CD14-positive monocyte (primary cell): ENCODE results near the gene PHF21B. TPM values are rescaled to one million over a fixed set of nuclear protein-coding genes. Genes with fewer than 3 reads are reported as not detected.

ENCODE experiments used
- DNase-seq, 3 donors: peaks; one replicate each; pipeline ENCODE4 v3.0.0-alpha.2; 2011 to 2022
- H2AFZ ChIP-seq: 2 replicates; pipeline ENCODE4 v1.6.0; 2012; ENCODE audit warnings: mild to moderate bottlenecking, low read depth, low read length, inconsistent platforms; ENCODE audit not compliant: insufficient read depth, poor library complexity, severe bottlenecking
- H3K27ac ChIP-seq, 2 donors: 1 replicate in 1 of 2; 2 replicates in 1 of 2; pipeline ENCODE4 v1.5.1; 2012 to 2013; ENCODE audit warnings: low read length in 2 of 2, control low read depth in 1 of 2, inconsistent platforms in 1 of 2, low read depth in 1 of 2, mild to moderate bottlenecking in 1 of 2
- H3K27me3 ChIP-seq, 2 donors: one replicate each; pipeline versions ENCODE4 v1.6.0 to v1.6.1; 2011 to 2013; ENCODE audit warnings: low read length in 2 of 2; ENCODE audit not compliant: control insufficient read depth in 2 of 2, insufficient read depth in 2 of 2
- H3K36me3 ChIP-seq, 2 donors: replicated peaks in 1 of 2; 1 replicate in 1 of 2; 2 replicates in 1 of 2; pipeline versions ENCODE4 v1.5.1 to v1.6.1; 2012 to 2013; ENCODE audit warnings: low read length in 2 of 2, control low read depth in 1 of 2, inconsistent platforms in 1 of 2, mild to moderate bottlenecking in 1 of 2; ENCODE audit not compliant: insufficient read depth in 2 of 2, control insufficient read depth in 1 of 2
- H3K4me1 ChIP-seq, 2 donors: 1 replicate in 1 of 2; 2 replicates in 1 of 2; pipeline versions ENCODE4 v1.5.1 to v1.6.1; 2012 to 2013; ENCODE audit warnings: low read length in 2 of 2, control low read depth in 1 of 2, inconsistent platforms in 1 of 2, mild to moderate bottlenecking in 1 of 2, moderate library complexity in 1 of 2; ENCODE audit not compliant: insufficient read depth in 2 of 2, control insufficient read depth in 1 of 2
- H3K4me2 ChIP-seq: replicated peaks from 2 replicates; pipeline ENCODE3; 2012; ENCODE audit warnings: low read length, moderate library complexity, mild to moderate bottlenecking; ENCODE audit not compliant: poor library complexity, severe bottlenecking; ENCODE audit errors: extremely low read depth
- H3K4me3 ChIP-seq, 3 experiments: fragments of 200-600 bp in 1 of 3; sonication (generic) in 1 of 3; replicated peaks in 1 of 3; 1 replicate in 2 of 3; 2 replicates in 1 of 3; pipeline ENCODE4 v1.5.1; 2011 to 2013; ENCODE audit warnings: low read length in 3 of 3, mild to moderate bottlenecking in 3 of 3, control low read depth in 2 of 3, low read depth in 2 of 3, inconsistent platforms in 1 of 3, moderate library complexity in 1 of 3
- H3K79me2 ChIP-seq: 2 replicates; pipeline ENCODE4 v1.6.0; 2012; ENCODE audit warnings: mild to moderate bottlenecking, control low read depth, inconsistent platforms, low read length, moderate library complexity; ENCODE audit not compliant: insufficient read depth
- H3K9ac ChIP-seq: 2 replicates; pipeline ENCODE4 v1.6.0; 2017; ENCODE audit warnings: low read length, mild to moderate bottlenecking; ENCODE audit not compliant: insufficient read depth, poor library complexity, severe bottlenecking
- H3K9me3 ChIP-seq, 2 donors: replicated peaks in 1 of 2; 1 replicate in 1 of 2; 2 replicates in 1 of 2; pipeline versions ENCODE4 v1.5.1 to v1.6.1; 2012 to 2013; ENCODE audit warnings: low read length in 2 of 2, control low read depth in 1 of 2; ENCODE audit not compliant: control insufficient read depth in 1 of 2, insufficient read depth in 1 of 2
- H4K20me1 ChIP-seq: 2 replicates; pipeline ENCODE4 v1.6.0; 2012; ENCODE audit warnings: mild to moderate bottlenecking, low read length, control low read depth, moderate library complexity; ENCODE audit not compliant: insufficient read depth
- H3K27ac Mint-ChIP-seq, 7 donors: one replicate each; pipeline ENCODE4 v1.8.0; 2020; ENCODE audit warnings: mild to moderate bottlenecking in 7 of 7, mixed read lengths in 7 of 7, moderate library complexity in 6 of 7, inconsistent platforms in 2 of 7
- H3K27me3 Mint-ChIP-seq, 3 donors: one replicate each; pipeline ENCODE4 v1.8.0; 2021 to 2022; ENCODE audit warnings: low read depth in 3 of 3, mild to moderate bottlenecking in 3 of 3, mixed read lengths in 3 of 3, moderate library complexity in 3 of 3, inconsistent platforms in 1 of 3
- H3K36me3 Mint-ChIP-seq, 2 donors: one replicate each; pipeline ENCODE4 v1.8.0; 2020; ENCODE audit warnings: mixed read lengths in 2 of 2, inconsistent platforms in 1 of 2, mild to moderate bottlenecking in 1 of 2
- H3K4me1 Mint-ChIP-seq: one replicate; pipeline ENCODE4 v1.8.0; 2020; ENCODE audit warnings: mild to moderate bottlenecking, mixed read lengths
- H3K4me3 Mint-ChIP-seq, 2 donors: one replicate each; pipeline ENCODE4 v1.8.0; 2020; ENCODE audit warnings: mild to moderate bottlenecking in 2 of 2, mixed read lengths in 2 of 2, moderate library complexity in 1 of 2
- H3K9me3 Mint-ChIP-seq, 7 donors: one replicate each; pipeline ENCODE4 v1.8.0; 2020 to 2022; ENCODE audit warnings: mixed read lengths in 7 of 7, mild to moderate bottlenecking in 6 of 7, moderate library complexity in 6 of 7, inconsistent platforms in 2 of 7
- CTCF ChIP-seq: fragments of 200-600 bp; IDR thresholded peaks from one replicate; pipeline ENCODE4 v1.8.0; 2022; ENCODE audit warnings: antibody characterized with exemption, mild to moderate bottlenecking
- WGBS: methylation state at CpG from one replicate; pipeline ENCODE4 v1.1.5; 2013; ENCODE audit warnings: missing lambda C conversion rate; ENCODE audit not compliant: insufficient coverage; 5-methylcytosine and 5-hydroxymethylcytosine counted together
- intact Hi-C, 2 donors: fragments of 100-400 bp; cut with micrococcal nuclease; formaldehyde crosslinking; loops; one replicate each; pipeline versions ENCODE4 v1.15.0 to v1.15.1; 2023
- polyA plus RNA-seq, 3 donors: library from polyadenylated mRNA; depleted of rRNA in 1 of 3; unstranded in 2 of 3; stranded (reverse) in 1 of 3; fragments of 300-500 nt in 2 of 3; fragments of >200 nt in 1 of 3; fragmentation: Illumina TruSeq in 2 of 3; gene quantifications; 1 replicate in 2 of 3; 2 replicates in 1 of 3; pipeline ENCODE4 v1.2.3, GENCODE V29; 2012 to 2021

PHF21B gene
- polyA plus RNA-seq, 3 donors = not detected

- Mint-ChIP-seq H3K27me3 (peaks cover 0 to 9% (median 7%) of the 10 kb centered on the region in 3 donors), H3K36me3 (no peaks in the 10 kb centered on the region), H3K27ac (no peak overlapping the region), H3K9me3 (peaks cover 5 to 31% (median 13%) of the 10 kb centered on the region in 7 donors), H3K4me1 (no peaks in the 10 kb centered on the region), H3K4me3 (no peak overlapping the region)
- Histone ChIP-seq H3K4me1 (no peaks in the 10 kb centered on the region), H3K4me2 (no peak overlapping the region), H3K9ac (no peak overlapping the region), H4K20me1 (no peaks in the 10 kb centered on the region), H3K27ac (no peak overlapping the region), H3K27me3 (no peaks in the 10 kb centered on the region), H3K4me3 (no peak overlapping the region), H3K9me3 (peaks cover 0 to 16% of the 10 kb centered on the region in 2 donors), H2AFZ (no peak overlapping the region), H3K36me3 (no peaks in the 10 kb centered on the region), H3K79me2 (no peaks in the 10 kb centered on the region)
- TF ChIP-seq CTCF = no peak
- 94% methylated on average over 19 of the region's 21 CpGs for WGBS
- DNase-seq = no peak
- intact Hi-C loops = no loop called here
These were observed 101.8 kb downstream of the PHF21B start for GRCh38 chr22:44907765-44908737.

GRCh38 chr22:44906999-44907644, 102.7 kb downstream of the PHF21B start:
- no peak overlapping the region for H3K9ac ChIP-seq
- H2AFZ ChIP-seq = no peak overlapping the region
- WGBS = 94% methylated on average over 16 of the region's 18 CpGs
- no peak for TF ChIP-seq CTCF
- no peak overlapping the region for H3K4me3 ChIP-seq
- H3K27ac ChIP-seq = no peak overlapping the region
- Mint-ChIP-seq H3K9me3 (peaks cover 11 to 29% (median 16%) of the 10 kb centered on the region in 7 donors), H3K27me3 (peaks cover 2 to 14% (median 9%) of the 10 kb centered on the region in 3 donors), H3K4me3 (no peak overlapping the region), H3K36me3 (no peaks in the 10 kb centered on the region), H3K4me1 (no peaks in the 10 kb centered on the region), H3K27ac (no peak overlapping the region)
- no peaks in the 10 kb centered on the region for H3K79me2 ChIP-seq
- H3K9me3 ChIP-seq = peaks cover 1 to 22% of the 10 kb centered on the region in 2 donors
- H3K4me2 ChIP-seq = no peak overlapping the region
- no peaks in the 10 kb centered on the region for H3K4me1 ChIP-seq
- peaks cover 0 to 2% of the 10 kb centered on the region in 2 donors for H3K27me3 ChIP-seq
- no peak for DNase-seq
- intact Hi-C loops = no loop called here
- no peaks in the 10 kb centered on the region for H3K36me3 ChIP-seq
- no peaks in the 10 kb centered on the region for H4K20me1 ChIP-seq
